Measurements from ENCODE around the gene SPEM1. TPM values are rescaled to one million over a fixed set of nuclear protein-coding genes. Genes with fewer than 3 reads are reported as not detected.

Gene SPEM1
- total RNA-seq, 1 donor from 2014 or later, result not detected

Other genes starting within 250 kb of the SPEM1 start
- 1.00 TPM for gene ASGR1, start 241.0 kb upstream of the SPEM1 start, total RNA-seq
- 3.1 TPM for gene DLG4, start 200.5 kb upstream of the SPEM1 start, total RNA-seq
- gene ACADVL, start 200.4 kb upstream of the SPEM1 start, total RNA-seq, result 311 TPM
- gene DVL2, start 185.8 kb upstream of the SPEM1 start, total RNA-seq, result 32.7 TPM
- gene PHF23, start 180.9 kb upstream of the SPEM1 start, total RNA-seq, result 33.6 TPM
- 268 TPM for gene GABARAP, start 177.9 kb upstream of the SPEM1 start, total RNA-seq
- gene CTDNEP1, start 168.6 kb upstream of the SPEM1 start, total RNA-seq, result 87.6 TPM
- 40.3 TPM for gene ELP5, start 168.1 kb upstream of the SPEM1 start, total RNA-seq
- gene CLDN7, start 157.8 kb upstream of the SPEM1 start, total RNA-seq, result 279 TPM
- 0.68 TPM for gene SLC2A4, start 138.6 kb upstream of the SPEM1 start, total RNA-seq
- 0.96 TPM for gene YBX2, start 125.7 kb upstream of the SPEM1 start, total RNA-seq
- 623 TPM for gene EIF5A, start 112.7 kb upstream of the SPEM1 start, total RNA-seq
- gene GPS2, start 105.0 kb upstream of the SPEM1 start, total RNA-seq, result 38.9 TPM
- 13.5 TPM for gene NEURL4, start 91.0 kb upstream of the SPEM1 start, total RNA-seq
- 3.8 TPM for gene ACAP1, start 83.8 kb upstream of the SPEM1 start, total RNA-seq
- 32.9 TPM for gene KCTD11, start 68.2 kb upstream of the SPEM1 start, total RNA-seq
- gene TMEM95, start 65.2 kb upstream of the SPEM1 start, total RNA-seq, result not detected
- gene TNK1, start 39.2 kb upstream of the SPEM1 start, total RNA-seq, result 6.1 TPM
- 23.1 TPM for gene PLSCR3, start 25.8 kb upstream of the SPEM1 start, total RNA-seq
- 92.8 TPM for gene TMEM256, start 16.2 kb upstream of the SPEM1 start, total RNA-seq
- gene NLGN2, start 12.5 kb upstream of the SPEM1 start, total RNA-seq, result 3.0 TPM
- gene SPEM2, start 5.3 kb downstream of the SPEM1 start, total RNA-seq, result not detected
- not detected for gene SPEM3, start 8.5 kb downstream of the SPEM1 start, total RNA-seq
- gene TMEM102, start 15.1 kb downstream of the SPEM1 start, total RNA-seq, result 8.2 TPM
- gene FGF11, start 19.2 kb downstream of the SPEM1 start, total RNA-seq, result 8.6 TPM
- gene CHRNB1, start 24.7 kb downstream of the SPEM1 start, total RNA-seq, result 4.9 TPM
- 21.0 TPM for gene ZBTB4, start 59.3 kb downstream of the SPEM1 start, total RNA-seq
- not detected for gene SLC35G6, start 61.1 kb downstream of the SPEM1 start, total RNA-seq
- 116 TPM for gene POLR2A, start 64.0 kb downstream of the SPEM1 start, total RNA-seq
- 2.7 TPM for gene TNFSF12, start 128.7 kb downstream of the SPEM1 start, total RNA-seq
- gene TNFSF13, start 138.4 kb downstream of the SPEM1 start, total RNA-seq, result 6.4 TPM
- 34.5 TPM for gene SENP3, start 141.6 kb downstream of the SPEM1 start, total RNA-seq
- gene CD68, start 159.3 kb downstream of the SPEM1 start, total RNA-seq, result 61.3 TPM
- gene MPDU1, start 163.5 kb downstream of the SPEM1 start, total RNA-seq, result 36.7 TPM
- 74.0 TPM for gene SOX15, start 169.8 kb downstream of the SPEM1 start, total RNA-seq
- gene FXR2, start 194.6 kb downstream of the SPEM1 start, total RNA-seq, result 17.0 TPM
- gene SAT2, start 207.5 kb downstream of the SPEM1 start, total RNA-seq, result 35.7 TPM
- 0.48 TPM for gene SHBG, start 209.8 kb downstream of the SPEM1 start, total RNA-seq
- gene ATP1B2, start 230.6 kb downstream of the SPEM1 start, total RNA-seq, result 0.36 TPM

Data from esophagus mucosa (tissue), 1 donor.